ENCODE results near the gene WDR73. TPM values are rescaled to one million over a fixed set of nuclear protein-coding genes. Genes with fewer than 3 reads are reported as not detected.

The WDR73 gene
- total RNA-seq, 1 donor from 2014 or later, result 53.2 TPM

DNA sequence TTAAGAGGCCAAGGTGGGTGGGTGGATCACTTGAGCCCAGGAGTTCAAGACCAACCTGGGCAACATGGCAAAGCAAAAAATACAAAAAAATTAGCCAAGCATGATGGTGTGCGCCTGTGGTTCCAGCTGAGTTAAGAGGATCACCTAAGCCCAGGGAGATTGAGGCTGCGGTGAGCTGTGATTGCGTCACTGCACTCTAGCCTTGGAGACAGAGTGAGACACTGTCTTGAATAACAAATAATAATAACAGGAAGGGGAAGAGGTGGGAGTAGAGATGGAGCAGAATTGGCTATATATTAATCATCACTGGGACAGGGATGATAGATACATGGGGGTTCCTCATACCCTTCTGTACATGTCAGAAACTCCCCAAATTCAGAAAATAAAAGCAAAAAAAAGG is 27.7 kb upstream of the WDR73 start:
- Mint-ChIP-seq H3K4me3 (no peak overlapping the region), H3K27ac (ENCODE audit: unreplicated experiment) (peak overlapping the region; percentile 78)

DNA sequence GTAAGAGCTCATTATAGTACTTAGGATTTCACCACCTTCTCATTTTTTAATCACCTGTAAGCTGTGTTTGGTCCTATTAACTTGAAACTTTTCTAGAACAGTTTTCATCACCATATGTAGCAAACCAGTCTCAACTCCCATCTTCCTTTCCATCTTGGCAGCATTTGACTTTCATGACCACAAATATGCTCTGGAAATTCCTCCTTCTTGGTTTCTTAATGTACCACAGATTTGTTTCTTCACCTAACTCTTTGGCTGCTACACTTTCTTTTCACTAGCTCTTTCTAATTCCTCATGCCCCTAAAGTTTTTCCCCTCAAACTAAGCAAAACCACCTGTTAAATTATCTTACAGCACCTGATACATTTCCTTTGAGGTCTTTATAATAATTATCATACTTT is 17.1 kb upstream of the WDR73 start:
- Mint-ChIP-seq H3K27ac (ENCODE audit: unreplicated experiment) (no peak overlapping the region), H3K4me1 (no peaks in the 10 kb centered on the region), H3K36me3 (ENCODE audit: low read depth) (peaks cover 25% of the 10 kb centered on the region), H3K4me3 (no peak overlapping the region), H3K27me3 (ENCODE audit: low read depth) (no peaks in the 10 kb centered on the region), H3K9me3 (no peaks in the 10 kb centered on the region)
- TF ChIP-seq, protein P1, sequence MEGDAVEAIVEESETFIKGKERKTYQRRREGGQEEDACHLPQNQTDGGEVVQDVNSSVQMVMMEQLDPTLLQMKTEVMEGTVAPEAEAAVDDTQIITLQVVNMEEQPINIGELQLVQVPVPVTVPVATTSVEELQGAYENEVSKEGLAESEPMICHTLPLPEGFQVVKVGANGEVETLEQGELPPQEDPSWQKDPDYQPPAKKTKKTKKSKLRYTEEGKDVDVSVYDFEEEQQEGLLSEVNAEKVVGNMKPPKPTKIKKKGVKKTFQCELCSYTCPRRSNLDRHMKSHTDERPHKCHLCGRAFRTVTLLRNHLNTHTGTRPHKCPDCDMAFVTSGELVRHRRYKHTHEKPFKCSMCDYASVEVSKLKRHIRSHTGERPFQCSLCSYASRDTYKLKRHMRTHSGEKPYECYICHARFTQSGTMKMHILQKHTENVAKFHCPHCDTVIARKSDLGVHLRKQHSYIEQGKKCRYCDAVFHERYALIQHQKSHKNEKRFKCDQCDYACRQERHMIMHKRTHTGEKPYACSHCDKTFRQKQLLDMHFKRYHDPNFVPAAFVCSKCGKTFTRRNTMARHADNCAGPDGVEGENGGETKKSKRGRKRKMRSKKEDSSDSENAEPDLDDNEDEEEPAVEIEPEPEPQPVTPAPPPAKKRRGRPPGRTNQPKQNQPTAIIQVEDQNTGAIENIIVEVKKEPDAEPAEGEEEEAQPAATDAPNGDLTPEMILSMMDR (conservative IDR thresholded peaks at IDR 0.05), result no peak
- DNase-seq (ENCODE audit: low read depth, low spot score), result no peak

More for the DNA sequence above, 27.7 kb upstream of the WDR73 start:
- no peaks in the 10 kb centered on the region for H3K9me3 Mint-ChIP-seq
- no peaks in the 10 kb centered on the region for H3K27me3 Mint-ChIP-seq (ENCODE audit: low read depth)
- no peaks in the 10 kb centered on the region for H3K4me1 Mint-ChIP-seq
- peaks cover 12% of the 10 kb centered on the region for H3K36me3 Mint-ChIP-seq (ENCODE audit: low read depth)
- no peak for DNase-seq (ENCODE audit: low read depth, low spot score)
- TF ChIP-seq, protein P1 (conservative IDR thresholded peaks at IDR 0.05), result no peak

DNA sequence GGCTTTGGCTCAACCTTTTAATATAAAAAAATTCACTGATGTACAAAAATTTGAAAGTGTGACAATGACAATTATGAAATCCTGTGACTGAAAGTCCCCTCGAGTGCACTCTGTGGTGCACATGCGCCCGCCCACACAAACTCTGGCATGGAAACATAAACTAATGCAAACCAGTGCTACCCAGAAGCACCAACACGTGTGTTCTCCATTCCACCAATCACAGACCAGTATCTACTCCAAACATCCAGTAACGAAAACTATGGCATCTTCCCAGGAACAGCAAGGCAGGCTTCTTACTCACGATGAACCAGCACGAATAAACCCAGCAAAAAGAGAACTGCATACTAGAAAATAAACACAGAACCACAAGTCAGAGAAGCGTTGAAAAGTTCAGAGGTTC is 15.6 kb upstream of the WDR73 start:
- Mint-ChIP-seq H3K27ac (ENCODE audit: unreplicated experiment) (no peak overlapping the region), H3K27me3 (ENCODE audit: low read depth) (no peaks in the 10 kb centered on the region), H3K36me3 (ENCODE audit: low read depth) (peaks cover 25% of the 10 kb centered on the region), H3K9me3 (no peaks in the 10 kb centered on the region), H3K4me3 (no peak overlapping the region), H3K4me1 (no peaks in the 10 kb centered on the region)
- TF ChIP-seq, protein P1 (conservative IDR thresholded peaks at IDR 0.05), result no peak
- DNase-seq (ENCODE audit: low read depth, low spot score), result no peak

DNA sequence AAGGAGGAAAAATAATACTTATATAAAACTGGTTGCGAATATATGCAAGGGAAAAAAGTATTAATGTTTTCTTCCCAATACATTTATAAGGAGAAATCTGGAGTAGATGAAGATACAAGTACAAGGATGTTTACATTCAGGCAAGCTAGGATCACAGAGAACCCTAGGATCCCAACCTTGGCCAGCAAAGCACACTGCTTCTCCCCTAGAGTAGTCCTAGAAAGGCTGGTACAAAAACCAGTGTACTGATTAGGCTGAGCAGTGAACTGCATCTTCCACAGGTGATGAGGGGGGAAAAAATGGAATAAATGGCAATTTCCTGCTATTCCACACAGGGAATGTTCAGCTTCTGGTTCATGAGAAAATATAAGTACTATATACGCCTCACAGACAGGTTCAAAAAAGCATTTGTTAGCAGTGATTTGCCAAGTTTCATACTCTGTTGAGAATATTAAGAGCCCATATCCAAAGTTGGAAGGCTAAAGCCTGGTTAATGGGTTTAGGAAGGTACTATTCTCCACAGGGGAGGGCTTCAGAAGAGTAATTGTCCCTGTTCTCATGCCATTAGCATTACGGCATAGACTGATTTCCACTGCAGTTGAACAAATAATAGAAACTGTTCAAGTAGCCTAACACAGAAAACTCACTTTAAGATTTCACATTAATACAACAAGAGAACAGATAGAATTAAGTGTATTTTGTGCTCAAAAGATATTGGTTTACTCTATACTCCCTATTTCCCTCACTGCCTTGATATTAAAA is 14.3 kb upstream of the WDR73 start:
- no peak overlapping the region for H3K4me3 Mint-ChIP-seq
- H3K27me3 Mint-ChIP-seq (ENCODE audit: low read depth), result no peaks in the 10 kb centered on the region
- TF ChIP-seq, protein P1 (conservative IDR thresholded peaks at IDR 0.05), result no peak
- H3K36me3 Mint-ChIP-seq (ENCODE audit: low read depth), result peaks cover 25% of the 10 kb centered on the region
- no peak overlapping the region for H3K27ac Mint-ChIP-seq (ENCODE audit: unreplicated experiment)
- H3K4me1 Mint-ChIP-seq, result no peaks in the 10 kb centered on the region
- H3K9me3 Mint-ChIP-seq, result no peaks in the 10 kb centered on the region
- DNase-seq (ENCODE audit: low read depth, low spot score), result no peak

DNA sequence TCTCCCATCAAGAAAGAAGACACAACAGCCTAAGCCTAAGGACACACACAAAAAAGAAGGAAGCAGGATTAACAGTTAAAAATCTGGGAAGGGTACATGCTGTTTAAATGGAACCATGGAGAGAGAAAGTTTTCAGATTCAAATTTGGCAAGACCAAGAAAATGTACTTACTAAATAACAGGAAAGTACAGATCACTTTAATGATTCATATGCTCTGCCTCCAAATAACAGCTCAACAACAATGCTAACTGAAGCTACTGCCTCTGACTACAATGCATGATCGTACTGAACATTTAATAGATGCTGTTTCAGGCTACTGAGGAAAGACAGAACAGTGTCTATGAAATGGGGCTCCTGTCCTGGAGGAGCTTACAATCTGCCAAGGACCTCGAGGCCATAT is 12.3 kb upstream of the WDR73 start:
- H3K27ac Mint-ChIP-seq (ENCODE audit: unreplicated experiment), result no peak overlapping the region
- DNase-seq (ENCODE audit: low read depth, low spot score), result no peak
- H3K9me3 Mint-ChIP-seq, result no peaks in the 10 kb centered on the region
- peaks cover 19% of the 10 kb centered on the region for H3K36me3 Mint-ChIP-seq (ENCODE audit: low read depth)
- TF ChIP-seq, protein P1 (conservative IDR thresholded peaks at IDR 0.05), result no peak
- H3K27me3 Mint-ChIP-seq (ENCODE audit: low read depth), result no peaks in the 10 kb centered on the region
- H3K4me1 Mint-ChIP-seq, result no peaks in the 10 kb centered on the region
- no peak overlapping the region for H3K4me3 Mint-ChIP-seq
